GM21423 (cell line): ENCODE data around the gene STRBP.

Experiments
- ATAC-seq: cut with Tn5 transposase; IDR thresholded peaks from one replicate; pipeline ENCODE4 v1.9.1; 2021; ENCODE audit warnings: mild to moderate bottlenecking, moderate library complexity; ENCODE audit not compliant: unreplicated experiment

The STRBP gene

GRCh38 chr9:123105490-123105889 is 162.9 kb downstream of the STRBP start:
- ATAC-seq = no peak

DNA sequence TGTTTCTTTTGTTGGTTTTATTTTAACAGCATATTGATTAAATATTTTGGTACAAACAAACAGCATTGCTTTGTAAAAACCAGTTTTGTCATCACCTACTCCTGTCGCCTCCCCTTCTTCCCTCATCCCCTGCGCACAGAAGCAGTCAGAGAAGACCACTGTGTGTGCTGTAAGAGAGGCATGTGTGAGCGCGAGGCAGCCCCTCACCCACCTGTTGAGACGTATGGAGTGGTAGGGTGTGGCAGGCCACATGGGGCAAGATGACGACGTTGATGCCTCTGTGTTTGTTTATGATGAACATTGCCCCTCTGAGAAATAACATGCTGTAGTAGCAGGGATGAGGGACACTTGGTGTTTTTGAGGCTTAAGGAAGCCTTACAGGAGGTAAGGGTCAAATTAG is 163.6 kb downstream of the STRBP start:
- no peak for ATAC-seq

DNA sequence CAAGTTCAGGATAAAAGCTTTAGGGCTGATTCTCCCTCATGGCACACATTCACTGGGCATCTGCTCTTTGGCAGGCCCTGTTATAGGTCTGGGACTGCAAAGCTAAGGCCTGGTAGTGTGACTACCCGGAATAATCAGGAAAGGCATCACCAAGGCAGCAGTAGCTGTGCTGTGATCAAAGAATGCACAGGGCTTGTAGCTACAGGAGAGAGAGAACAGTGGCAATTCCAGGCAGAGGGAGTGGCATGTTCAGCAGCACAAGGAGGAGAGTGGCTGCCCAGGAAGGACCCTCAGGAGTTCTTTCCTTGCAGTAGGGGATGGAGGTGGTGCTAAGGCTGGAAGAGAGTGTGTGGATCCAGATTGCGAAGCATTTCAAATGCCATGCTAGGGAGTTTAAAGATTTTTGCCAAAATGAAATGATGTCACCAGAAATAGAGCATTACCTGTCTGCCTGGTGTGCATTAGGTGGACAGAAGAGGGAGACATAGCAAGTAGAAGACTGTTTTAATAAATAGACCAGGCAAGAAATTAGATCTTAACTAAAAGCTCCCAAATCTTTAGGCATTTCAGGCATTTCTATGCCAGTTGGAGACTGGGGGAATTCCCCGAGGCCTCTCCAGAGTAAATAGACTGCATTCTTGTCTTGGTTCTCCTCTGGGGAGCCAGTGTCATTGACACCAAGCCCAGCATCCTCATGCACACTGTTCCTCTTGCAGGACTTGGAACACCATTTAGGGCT is 165.8 kb downstream of the STRBP start:
- no peak for ATAC-seq

DNA sequence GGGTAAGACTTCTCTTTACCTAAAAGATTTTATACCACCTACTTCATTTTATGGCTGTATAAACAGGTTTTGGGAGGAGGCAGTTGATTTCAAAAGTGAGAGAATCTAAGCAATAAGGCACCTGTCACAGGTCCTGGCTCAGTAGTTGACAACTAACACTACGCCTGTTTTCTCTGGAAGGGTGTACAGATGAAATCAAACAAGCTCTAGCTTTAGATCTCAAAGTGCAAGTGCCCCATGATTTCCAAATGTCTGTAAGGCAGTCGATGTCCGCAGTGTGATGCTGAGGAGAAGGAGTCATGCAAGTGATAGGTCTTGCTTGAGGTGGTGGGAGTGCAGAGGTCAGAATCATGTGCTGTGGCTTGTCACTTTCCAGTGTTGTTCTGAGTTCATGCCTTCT is 168.8 kb downstream of the STRBP start:
- ATAC-seq = no peak

DNA sequence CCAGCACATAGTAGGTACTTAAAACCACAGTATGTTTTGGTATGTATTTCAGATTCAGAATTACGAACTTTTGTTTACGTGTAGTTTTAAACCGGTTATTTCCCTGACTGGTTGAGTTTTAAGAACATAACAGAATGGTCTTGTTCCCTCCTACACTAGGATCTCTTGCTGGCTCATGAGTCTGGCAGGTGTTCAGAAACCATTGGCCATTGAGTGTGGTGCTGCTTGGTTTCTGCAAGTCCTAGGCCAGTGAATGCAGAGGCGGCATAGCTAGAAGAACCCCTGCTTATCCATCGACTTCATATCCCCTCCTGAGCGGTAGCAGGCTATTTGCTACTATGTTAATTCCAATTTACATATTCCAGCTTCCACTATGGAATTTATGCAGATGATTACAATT is 169.3 kb downstream of the STRBP start:
- ATAC-seq = no peak

DNA sequence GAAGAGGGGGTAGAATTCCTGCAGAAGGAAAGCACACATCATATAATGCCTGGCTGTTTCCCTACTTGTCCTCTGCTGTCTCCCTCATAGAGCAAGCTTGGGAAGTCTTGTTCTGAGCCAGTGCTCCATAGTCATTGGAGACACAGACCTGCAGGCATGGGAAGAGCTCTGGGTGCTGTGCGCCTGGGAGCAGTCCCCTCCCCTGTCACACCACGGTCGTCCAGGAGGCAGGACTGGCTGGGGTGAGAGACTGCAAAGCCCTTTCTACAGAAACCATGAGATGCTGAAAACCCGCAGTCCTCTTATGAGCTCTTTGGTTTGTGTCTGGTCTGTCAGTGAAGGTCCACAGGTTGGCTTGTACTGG is 170.3 kb downstream of the STRBP start:
- ATAC-seq = no peak

DNA sequence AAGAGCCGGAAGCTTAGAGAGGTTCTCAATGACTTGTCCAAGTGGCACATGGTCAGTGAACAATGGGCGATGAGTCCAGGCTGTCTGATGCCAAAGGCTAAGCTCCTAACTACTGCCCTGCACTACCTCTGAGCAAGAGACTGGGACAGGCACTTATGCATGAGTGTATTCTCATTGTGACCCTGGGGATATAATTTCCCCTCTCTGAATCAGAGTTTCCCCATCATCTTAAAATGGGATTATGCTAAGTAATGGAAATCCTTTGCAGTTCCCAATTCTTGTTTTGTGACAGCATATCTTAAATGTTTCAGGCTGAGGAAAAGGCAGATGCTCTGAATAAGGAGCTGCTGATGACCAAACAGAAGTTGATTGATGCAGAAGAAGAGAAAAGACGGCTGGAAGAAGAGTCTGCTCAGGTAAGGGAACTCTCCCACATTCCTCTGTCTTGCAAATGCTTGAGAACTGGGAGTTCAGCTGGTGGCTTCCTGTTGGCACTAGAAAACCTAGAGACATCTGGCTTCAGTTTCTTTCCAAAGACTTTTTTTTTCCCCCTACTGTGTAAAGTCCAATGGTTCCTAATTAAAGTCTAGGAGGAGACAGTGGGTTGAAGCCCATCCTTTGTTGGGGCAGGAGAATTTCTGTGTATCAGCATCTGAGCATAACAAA is 170.8 kb downstream of the STRBP start:
- no peak for ATAC-seq

DNA sequence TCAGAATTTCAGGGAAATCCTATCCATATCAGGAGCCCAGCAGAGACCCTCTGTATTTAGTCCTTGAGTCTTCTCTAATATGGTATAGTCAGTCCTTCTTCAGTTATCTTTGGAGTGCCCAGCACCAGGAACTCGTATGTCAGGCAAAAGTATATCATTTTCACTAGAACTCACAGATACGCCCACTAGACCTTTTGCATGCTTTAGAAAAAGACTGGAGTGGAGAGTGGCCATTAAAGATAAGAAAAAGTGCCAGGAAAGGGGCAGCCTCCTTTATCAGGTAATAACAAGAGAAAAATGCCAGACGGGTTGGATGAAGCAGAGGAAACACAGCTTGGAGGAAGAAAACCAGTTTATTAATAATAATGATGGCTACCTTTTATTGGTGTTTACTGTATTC is 171.4 kb downstream of the STRBP start:
- no peak for ATAC-seq

DNA sequence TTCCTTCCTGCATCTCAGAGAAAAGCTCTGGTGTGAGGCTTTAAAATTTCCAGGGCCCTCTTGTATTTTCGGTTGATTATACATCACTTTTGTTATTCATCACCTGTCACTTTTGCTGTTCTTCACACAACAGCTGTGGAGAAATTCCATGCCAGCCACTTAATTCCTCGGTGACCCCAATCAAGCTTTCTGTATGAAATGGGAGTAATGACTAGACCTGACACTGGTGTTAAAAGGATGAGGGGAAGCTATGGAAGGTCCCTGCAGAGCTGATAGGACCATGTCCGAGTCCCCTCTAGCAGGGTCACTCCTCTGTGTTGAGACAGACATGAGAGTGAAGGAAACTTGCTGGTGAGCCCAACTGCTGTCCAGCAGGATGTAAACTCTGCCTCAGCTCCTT is 175.2 kb downstream of the STRBP start:
- ATAC-seq = no peak

- no peak for ATAC-seq
These were observed 176.9 kb downstream of the STRBP start for GRCh38 chr9:123091459-123091858.

GRCh38 chr9:123090956-123091355 is 177.4 kb downstream of the STRBP start:
- ATAC-seq = no peak

DNA sequence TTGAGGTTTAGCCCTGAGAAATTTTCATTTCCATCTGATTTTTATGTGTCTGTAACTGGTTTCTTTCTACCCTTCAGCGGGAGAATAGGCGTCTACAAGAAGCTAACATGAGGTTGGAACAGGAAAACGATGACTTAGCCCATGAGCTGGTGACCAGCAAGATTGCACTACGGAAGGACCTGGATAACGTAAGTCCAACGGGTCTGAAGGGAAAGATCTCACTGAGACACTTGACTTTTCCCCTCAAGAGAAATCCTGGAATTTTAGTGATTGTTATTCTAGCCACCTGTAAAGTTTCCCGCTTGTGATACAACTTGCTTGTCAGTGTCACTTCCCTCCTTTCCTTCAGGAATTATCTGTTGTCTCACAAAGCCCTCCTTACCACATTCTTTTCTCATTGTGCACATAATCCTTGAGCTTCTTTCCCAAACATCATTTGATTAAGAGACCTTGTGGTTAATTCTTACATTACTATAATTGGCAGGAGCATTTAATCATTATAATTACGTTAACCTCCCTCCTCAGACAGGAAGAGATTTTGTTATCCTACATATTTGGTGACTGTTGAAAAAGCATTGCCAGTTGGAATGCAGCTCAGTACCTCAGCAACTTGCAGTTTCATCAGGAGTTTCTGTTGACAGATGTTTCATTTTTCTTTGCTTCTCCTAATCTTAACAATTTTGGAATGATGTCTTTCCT is 178.0 kb downstream of the STRBP start:
- no peak for ATAC-seq

DNA sequence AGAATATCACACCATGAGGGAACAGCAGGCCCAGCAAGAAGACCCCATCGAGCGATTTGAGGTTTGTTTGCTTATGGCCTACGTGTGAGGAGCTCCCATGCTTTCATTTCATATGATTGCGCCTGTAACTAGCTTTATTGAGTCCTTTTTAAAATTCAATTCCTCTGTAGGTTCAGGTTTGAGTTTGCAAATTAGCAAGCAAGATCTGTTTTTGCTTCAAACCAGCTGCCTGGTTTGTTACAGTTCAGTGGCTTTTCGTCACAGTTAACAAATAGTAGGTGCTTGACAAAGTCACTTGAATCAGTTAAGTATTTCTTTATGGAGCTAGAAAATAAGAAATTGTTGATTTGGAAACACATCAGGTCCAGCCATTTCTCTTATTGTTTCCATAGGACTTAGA is 178.6 kb downstream of the STRBP start:
- no peak for ATAC-seq

DNA sequence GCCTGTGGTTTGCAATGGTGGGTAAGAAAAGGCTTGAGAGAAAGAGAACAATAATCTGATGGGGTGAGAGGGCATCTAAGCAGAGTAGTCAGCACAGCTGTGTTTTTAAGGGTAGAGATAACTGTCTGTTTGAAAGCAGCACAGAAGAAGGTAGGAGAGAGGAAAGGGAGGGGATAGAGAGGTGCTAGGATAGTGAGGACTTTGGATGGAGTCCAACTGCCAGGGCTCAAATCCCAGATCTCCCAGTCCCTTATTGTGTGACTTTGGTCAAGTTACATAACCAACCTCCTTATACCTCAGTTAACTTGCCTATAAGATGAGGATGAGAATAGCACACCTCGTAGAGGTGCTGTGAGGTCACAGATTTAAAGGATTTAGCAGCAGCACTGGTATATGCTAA is 179.3 kb downstream of the STRBP start:
- ATAC-seq = no peak

DNA sequence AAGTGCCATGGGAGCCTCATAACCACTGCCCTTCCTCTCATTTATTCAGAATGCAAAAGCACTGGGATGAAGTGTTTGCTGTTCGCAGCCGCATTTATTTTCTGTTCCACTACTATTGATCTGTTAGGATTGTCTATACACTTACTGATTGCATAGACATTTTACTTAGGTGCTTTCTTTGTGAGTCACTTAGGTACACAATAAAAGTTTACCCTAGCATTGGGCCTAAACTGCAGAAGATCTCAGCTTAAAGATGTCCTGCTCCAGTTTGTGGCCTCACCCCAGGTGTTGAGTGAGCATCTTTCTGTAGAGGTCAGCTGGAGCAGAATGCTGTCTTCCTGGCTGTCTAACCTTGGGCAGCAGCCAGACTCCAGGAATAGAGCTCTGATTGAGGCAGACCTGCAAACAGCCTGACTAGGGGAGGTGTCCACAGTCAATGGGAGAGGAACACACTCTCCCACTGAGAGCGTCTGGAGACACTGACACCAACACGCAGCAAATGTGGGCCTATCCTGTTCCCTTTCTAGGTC is 181.0 kb downstream of the STRBP start:
- no peak for ATAC-seq

DNA sequence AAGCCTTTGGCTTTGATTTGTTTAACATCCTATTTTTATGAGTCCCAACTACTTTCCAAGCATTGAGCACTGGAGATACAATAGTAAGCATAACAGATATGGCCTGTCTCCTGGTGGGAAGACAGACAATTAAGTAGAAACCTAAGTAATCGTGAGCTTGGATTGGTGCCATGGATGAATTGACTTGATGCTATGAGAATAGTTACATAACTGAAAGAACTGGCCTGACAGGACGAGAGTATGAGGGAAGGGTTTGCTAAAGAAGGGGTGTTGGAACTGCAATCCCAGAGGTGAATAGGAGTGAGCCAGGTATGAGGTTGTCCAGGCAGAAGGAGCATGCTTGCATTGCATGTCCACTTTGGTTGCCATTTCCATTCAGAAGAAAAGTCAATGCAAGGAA is 182.5 kb downstream of the STRBP start:
- ATAC-seq = no peak

DNA sequence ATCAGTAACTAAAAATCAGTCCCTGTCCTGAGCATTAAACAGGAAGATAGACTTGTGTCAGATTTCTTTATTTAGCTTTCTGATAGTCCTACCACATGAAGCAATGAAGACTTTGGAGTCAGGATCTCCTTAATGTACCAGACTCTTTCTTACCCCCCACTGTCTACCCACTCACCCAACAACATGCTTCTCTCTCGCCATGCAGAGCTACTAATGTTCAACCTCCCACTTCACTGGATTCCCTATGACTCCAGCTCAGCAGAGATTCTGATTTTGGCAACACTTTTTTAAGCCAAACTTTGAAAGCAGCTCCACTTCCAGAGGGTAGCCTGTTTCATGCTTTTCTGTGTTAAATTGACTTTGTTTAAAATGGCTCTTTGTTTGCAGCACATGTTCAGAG is 184.1 kb downstream of the STRBP start:
- no peak for ATAC-seq

DNA sequence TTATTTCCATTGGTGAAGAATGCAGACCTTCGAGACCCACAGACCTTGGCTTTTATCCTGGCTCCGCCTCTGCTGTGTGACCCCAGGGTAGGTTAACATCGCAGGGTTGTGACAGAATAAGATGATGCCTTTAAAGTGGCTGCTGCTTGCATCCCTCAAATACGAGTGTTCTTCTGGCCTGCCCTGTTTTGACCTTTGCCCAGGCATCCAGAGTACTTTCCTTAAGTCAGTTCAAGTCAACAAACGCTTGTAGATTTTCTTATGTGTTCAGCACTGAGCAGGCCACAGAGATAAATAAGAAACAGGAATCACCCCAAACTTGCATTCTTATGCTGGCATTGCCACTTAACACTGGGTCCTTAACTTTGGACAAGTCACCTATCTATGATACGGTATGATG is 184.7 kb downstream of the STRBP start:
- no peak for ATAC-seq

- ATAC-seq = no peak
These were observed 186.6 kb downstream of the STRBP start for GRCh38 chr9:123081824-123082223.

DNA sequence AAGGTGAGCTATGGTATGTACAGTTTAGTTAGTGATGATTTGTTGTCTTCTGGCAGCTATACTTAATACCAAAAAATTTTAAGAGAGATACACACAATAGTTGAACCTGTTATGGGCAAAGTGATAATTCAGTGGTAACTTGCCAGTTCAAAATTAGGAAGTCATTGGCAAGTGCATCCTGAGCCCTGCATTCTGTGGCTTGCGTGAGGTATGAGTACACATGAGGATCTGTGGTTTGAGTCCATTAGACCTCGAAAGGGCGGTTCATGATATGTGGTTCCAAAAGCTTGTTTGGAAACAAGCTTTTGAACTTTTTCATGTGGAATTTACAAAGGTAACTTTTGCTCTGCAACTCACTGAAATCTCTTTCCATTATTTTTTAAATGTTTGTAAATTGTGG is 187.9 kb downstream of the STRBP start:
- no peak for ATAC-seq

DNA sequence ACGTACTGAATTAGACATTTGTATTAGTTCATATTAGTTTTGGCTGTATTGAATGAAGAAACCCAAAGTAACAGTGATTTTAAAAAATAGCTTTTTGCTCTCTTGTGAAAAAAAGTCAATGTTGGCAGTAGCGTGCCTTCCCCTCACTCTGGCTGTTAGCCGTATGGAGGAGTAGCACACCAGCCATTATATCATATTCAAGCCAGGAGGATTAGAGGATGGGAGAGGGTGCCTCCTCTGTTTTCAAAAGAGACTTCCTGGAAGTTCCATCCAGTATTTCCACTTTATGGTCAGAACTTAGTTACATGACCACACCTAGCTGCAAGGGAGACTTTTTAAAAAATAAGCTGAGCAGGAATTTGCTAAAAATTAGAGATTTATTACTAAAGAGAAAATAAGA is 193.8 kb downstream of the STRBP start:
- no peak for ATAC-seq

- no peak for ATAC-seq
These were observed 194.4 kb downstream of the STRBP start for GRCh38 chr9:123073991-123074422.
